Tibial artery (tissue), 4 donors: ENCODE results near the gene RAD23A.

Experiments used
- DNase-seq, 2 donors: peaks; one replicate each; pipeline ENCODE4 v3.0.0-alpha.2; 2019
- H3K27ac ChIP-seq, 2 donors: fragments of 200-600 bp; sonication (generic) in 1 of 2; 1 replicate in 1 of 2; 2 replicates in 1 of 2; pipeline ENCODE4 v1.5.1; 2018 to 2019; ENCODE audit warnings: mild to moderate bottlenecking in 1 of 2
- H3K27me3 ChIP-seq, 2 donors: fragments of 200-600 bp; sonication (generic) in 1 of 2; one replicate each; pipeline versions ENCODE4 v1.5.1 to v1.6.0; 2016 to 2019
- H3K36me3 ChIP-seq, 3 donors: fragments of 200-600 bp; sonication (generic) in 2 of 3; one replicate each; pipeline ENCODE4 v1.5.1; 2016 to 2019; ENCODE audit warnings: mild to moderate bottlenecking in 2 of 3
- H3K4me1 ChIP-seq, 4 donors: fragments of 200-600 bp; sonication (generic) in 2 of 4; 1 replicate in 3 of 4; 2 replicates in 1 of 4; pipeline ENCODE4 v1.5.1; 2016 to 2019
- H3K4me3 ChIP-seq, 2 donors: fragments of 200-600 bp; sonication (generic) in 1 of 2; 1 replicate in 1 of 2; 2 replicates in 1 of 2; pipeline ENCODE4 v1.5.1; 2018 to 2019; ENCODE audit warnings: mild to moderate bottlenecking in 2 of 2
- H3K9me3 ChIP-seq, 3 donors: fragments of 200-600 bp; sonication (generic) in 1 of 3; one replicate each; pipeline ENCODE4 v1.5.1; 2016 to 2019
- intact Hi-C: fragments of 100-400 bp; cut with DNase I; formaldehyde crosslinking; loops from one replicate; pipeline ENCODE4 v1.15.0; 2023; ENCODE audit warnings: low total_unique reads
- TF ChIP-seq, protein P1 (sequence below), 2 experiments: fragments of 200-600 bp in 1 of 2; fragments of 450-650 bp in 1 of 2; IDR thresholded peaks; one replicate each; pipeline ENCODE4 v1.5.1; 2017 to 2019; ENCODE audit warnings: antibody characterized with exemption in 2 of 2, mild to moderate bottlenecking in 1 of 2, moderate library complexity in 1 of 2

The RAD23A gene

DNA sequence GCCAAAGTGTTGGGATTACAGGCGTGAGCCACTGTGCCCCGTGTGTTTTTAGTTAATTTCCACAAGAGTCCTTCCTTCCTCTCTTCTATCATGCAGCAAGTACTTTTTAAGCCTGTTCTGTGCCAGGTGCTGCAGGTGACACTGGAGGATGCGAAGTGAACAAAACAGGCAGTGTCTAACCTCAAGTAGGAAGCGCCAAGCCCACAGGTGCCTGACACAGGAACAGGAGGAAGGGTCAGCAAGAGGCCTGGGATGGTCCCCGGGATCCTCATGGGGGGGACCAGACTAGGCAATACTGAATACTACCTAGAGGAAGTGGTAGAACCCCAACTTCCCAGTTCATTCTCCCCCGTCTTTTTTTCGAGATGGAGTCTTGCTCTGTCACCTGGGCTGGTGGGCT, 9.1 kb upstream of the RAD23A start:
- peaks cover 0 to 50% (median 43%) of the 10 kb centered on the region in 4 donors for H3K4me1 ChIP-seq
- intact Hi-C loops: no loop called here
- TF ChIP-seq, protein P1, sequence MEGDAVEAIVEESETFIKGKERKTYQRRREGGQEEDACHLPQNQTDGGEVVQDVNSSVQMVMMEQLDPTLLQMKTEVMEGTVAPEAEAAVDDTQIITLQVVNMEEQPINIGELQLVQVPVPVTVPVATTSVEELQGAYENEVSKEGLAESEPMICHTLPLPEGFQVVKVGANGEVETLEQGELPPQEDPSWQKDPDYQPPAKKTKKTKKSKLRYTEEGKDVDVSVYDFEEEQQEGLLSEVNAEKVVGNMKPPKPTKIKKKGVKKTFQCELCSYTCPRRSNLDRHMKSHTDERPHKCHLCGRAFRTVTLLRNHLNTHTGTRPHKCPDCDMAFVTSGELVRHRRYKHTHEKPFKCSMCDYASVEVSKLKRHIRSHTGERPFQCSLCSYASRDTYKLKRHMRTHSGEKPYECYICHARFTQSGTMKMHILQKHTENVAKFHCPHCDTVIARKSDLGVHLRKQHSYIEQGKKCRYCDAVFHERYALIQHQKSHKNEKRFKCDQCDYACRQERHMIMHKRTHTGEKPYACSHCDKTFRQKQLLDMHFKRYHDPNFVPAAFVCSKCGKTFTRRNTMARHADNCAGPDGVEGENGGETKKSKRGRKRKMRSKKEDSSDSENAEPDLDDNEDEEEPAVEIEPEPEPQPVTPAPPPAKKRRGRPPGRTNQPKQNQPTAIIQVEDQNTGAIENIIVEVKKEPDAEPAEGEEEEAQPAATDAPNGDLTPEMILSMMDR (IDR thresholded peaks at IDR 0.05): no peak

GRCh38 chr19:12937093-12937926, 8.4 kb upstream of the RAD23A start:
- H3K36me3 ChIP-seq: peaks cover 24 to 26% (median 25%) of the 10 kb centered on the region in 3 donors
- H3K4me3 ChIP-seq: peak overlapping the region; percentile 91
- intact Hi-C loops: no loop called here
- no peaks in the 10 kb centered on the region for H3K27me3 ChIP-seq
- TF ChIP-seq, protein P1 (IDR thresholded peaks at IDR 0.05): no peak
- H3K27ac ChIP-seq: peak overlapping the region; percentile 42 to 64
- peak in 1 of 2 donors; percentile 57 for DNase-seq
- no peaks in the 10 kb centered on the region for H3K9me3 ChIP-seq
- H3K4me1 ChIP-seq: peaks cover 0 to 49% (median 41%) of the 10 kb centered on the region in 4 donors

More for the DNA sequence above, 9.1 kb upstream of the RAD23A start:
- Histone ChIP-seq H3K9me3 (no peaks in the 10 kb centered on the region), H3K36me3 (peaks cover 17 to 19% (median 19%) of the 10 kb centered on the region in 3 donors), H3K27ac (no peak overlapping the region), H3K27me3 (no peaks in the 10 kb centered on the region), H3K4me3 (no peak overlapping the region)
- no peak for DNase-seq

DNA sequence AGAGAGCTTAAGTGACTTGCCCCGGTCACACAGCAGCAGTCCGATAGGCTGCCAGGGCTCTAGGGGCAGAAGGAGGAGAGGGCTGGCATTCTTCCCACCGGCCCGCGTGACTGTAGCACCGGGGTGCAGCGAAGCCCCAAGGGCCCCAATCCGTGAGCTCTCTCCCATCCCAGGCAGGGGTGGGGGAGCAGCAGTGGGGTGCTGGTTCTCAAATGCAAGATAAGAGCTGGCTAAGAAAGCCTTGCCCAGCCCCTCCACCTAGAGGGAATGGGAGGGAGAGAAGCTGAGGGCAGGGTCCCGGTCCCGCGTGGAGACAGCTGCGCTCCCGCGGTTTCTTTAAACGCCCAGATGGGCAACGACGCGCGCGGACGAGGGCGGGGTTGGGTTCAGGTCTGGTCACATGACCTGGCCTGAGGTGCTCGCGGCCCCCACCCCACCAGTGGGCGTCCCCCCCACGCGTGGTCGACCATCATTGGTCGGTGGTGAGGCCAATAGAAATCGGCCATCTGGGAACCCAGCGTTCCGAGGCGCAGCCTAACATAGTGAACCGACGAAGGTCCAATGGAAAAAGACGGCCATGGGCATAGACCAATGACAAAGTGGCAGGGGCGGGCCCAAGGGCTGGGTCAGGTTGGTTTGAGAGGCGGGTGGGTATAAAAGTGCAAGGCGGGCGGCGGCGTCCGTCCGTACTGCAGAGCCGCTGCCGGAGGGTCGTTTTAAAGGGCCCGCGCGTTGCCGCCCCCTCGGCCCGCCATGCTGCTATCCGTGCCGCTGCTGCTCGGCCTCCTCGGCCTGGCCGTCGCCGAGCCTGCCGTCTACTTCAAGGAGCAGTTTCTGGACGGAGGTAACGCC, 7.5 kb upstream of the RAD23A start, which contains the start of gene CALR:
CALR (plus strand) TSS at position 683 of the 852 bp plus-strand sequence; CDS start at position 754, 71 bp downstream.
- TF ChIP-seq, protein P1 (IDR thresholded peaks at IDR 0.05): no peak
- H3K36me3 ChIP-seq: peaks cover 29 to 34% (median 31%) of the 10 kb centered on the region in 3 donors
- H3K27ac ChIP-seq: peak within 1 kb of the TSS; percentile 92 to 93
- peaks cover 0 to 45% (median 35%) of the 10 kb centered on the region in 4 donors for H3K4me1 ChIP-seq
- peak within 1 kb of the TSS; percentile 91 for H3K4me3 ChIP-seq
- H3K27me3 ChIP-seq: no peaks in the 10 kb centered on the region
- intact Hi-C loops: no loop called here
- peak; percentile 100 for DNase-seq
- no peaks in the 10 kb centered on the region for H3K9me3 ChIP-seq

DNA sequence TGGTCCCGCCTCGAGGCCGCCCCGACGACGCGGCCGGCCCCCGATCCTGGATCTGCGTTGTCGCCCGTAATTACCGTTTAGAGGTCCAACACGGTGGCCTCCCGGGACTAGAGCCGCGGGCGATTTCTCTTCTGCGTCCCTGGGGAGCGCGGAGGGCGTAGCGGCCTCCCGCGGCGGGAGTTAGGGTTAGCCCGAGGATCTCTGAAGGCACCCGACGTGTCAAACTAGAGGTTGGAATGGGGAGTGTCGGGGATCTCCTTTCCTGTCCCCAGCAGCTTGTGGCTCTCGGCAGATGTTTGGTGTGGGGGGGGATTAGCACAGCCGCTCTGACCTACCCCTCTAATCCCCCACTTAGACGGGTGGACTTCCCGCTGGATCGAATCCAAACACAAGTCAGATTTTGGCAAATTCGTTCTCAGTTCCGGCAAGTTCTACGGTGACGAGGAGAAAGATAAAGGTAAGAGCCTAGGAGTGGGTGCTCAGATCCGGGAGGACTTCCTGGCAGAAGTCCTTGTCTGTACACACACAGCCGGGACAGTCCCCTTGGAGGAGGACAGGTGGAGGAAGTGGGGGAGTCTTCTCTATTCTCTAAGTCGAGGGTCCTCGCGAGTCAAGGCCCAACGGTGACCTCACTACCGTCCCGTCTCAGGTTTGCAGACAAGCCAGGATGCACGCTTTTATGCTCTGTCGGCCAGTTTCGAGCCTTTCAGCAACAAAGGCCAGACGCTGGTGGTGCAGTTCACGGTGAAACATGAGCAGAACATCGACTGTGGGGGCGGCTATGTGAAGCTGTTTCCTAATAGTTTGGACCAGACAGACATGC, 6.7 kb upstream of the RAD23A start:
- H3K36me3 ChIP-seq: peaks cover 37 to 43% (median 40%) of the 10 kb centered on the region in 3 donors
- peak overlapping the region; percentile 92 to 93 for H3K27ac ChIP-seq
- peak overlapping the region; percentile 91 for H3K4me3 ChIP-seq
- intact Hi-C loops: no loop called here
- no peaks in the 10 kb centered on the region for H3K27me3 ChIP-seq
- H3K9me3 ChIP-seq: no peaks in the 10 kb centered on the region
- TF ChIP-seq, protein P1 (IDR thresholded peaks at IDR 0.05): peak; percentile 24 to 49
- DNase-seq: peak in 1 of 2 donors; percentile 79
- H3K4me1 ChIP-seq: peaks cover 0 to 44% (median 34%) of the 10 kb centered on the region in 4 donors
